ENCODE results near the gene B4GALT7.
"Not testable (repeated sequence)": the region's sequence is repeated elsewhere in the genome, so short reads cannot be mapped to it uniquely, and the experiment has no call there.

B4GALT7 gene

DNA sequence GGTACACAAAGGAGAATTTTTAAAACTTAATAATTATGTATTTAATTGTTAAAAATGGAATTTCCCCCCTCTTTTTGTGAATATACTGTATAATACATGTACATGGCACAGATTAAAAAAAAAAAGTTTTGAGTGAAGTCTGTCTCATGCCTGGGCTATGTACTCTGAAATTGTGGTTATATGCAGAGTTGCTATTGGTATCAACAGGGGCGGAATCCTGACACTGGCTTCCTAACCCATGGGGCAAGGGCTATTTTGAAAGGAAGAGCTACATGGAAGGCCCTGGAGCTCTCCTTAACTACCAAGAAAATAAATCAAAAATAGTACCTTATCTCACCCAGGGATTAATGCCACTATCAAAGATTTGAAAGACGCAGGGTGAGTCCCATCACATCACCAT lies 44.7 kb upstream of the B4GALT7 start:
- Histone ChIP-seq H3K4me3 (peak overlapping the region; percentile 98 to 100), H3K27me3 (no peaks in the 10 kb centered on the region), H3K4me1 (peaks cover 0 to 33% (median 18%) of the 10 kb centered on the region in 4 donors), H3K9me3 (no peaks in the 10 kb centered on the region), H3K36me3 (peaks cover 0 to 6% (median 0%) of the 10 kb centered on the region in 3 donors), H3K27ac (peak overlapping the region in 1 of 2 donors; percentile 60)
- TF ChIP-seq, protein P1, sequence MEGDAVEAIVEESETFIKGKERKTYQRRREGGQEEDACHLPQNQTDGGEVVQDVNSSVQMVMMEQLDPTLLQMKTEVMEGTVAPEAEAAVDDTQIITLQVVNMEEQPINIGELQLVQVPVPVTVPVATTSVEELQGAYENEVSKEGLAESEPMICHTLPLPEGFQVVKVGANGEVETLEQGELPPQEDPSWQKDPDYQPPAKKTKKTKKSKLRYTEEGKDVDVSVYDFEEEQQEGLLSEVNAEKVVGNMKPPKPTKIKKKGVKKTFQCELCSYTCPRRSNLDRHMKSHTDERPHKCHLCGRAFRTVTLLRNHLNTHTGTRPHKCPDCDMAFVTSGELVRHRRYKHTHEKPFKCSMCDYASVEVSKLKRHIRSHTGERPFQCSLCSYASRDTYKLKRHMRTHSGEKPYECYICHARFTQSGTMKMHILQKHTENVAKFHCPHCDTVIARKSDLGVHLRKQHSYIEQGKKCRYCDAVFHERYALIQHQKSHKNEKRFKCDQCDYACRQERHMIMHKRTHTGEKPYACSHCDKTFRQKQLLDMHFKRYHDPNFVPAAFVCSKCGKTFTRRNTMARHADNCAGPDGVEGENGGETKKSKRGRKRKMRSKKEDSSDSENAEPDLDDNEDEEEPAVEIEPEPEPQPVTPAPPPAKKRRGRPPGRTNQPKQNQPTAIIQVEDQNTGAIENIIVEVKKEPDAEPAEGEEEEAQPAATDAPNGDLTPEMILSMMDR (IDR thresholded peaks at IDR 0.05), result no peak
- DNase-seq, result no peak
- intact Hi-C loops (cut with DNase I; ENCODE audit: low total_unique reads), result loop anchor here (5.0 kb wide), 1 partner anchor 47 kb away; the partner anchor contains the start of gene B4GALT7

DNA sequence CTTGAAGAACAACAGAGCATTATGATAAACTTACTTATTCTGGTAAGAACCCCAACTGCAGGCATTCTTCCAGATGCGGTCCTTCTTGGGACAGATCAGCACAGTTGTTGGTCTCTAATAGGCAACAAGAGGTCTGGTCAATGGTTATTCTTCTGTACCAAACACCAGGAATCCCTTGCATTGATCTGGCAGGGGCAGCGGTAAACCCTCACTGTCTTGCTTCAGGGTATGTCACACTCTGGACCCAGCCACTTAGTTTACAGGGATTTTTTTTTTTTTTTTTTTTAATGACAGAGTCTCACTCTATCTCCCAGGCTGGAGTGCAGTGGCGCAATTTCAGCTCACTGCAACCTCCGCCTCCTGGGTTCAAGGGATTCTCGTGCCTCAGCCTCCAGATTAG lies 44.3 kb upstream of the B4GALT7 start:
- Histone ChIP-seq H3K9me3 (no peaks in the 10 kb centered on the region), H3K36me3 (peaks cover 0 to 4% (median 0%) of the 10 kb centered on the region in 3 donors), H3K4me3 (no peak overlapping the region), H3K4me1 (peaks cover 0 to 28% (median 16%) of the 10 kb centered on the region in 4 donors), H3K27ac (no peak overlapping the region), H3K27me3 (no peaks in the 10 kb centered on the region)
- DNase-seq, result no peak
- TF ChIP-seq, protein P1 (IDR thresholded peaks at IDR 0.05), result no peak
- intact Hi-C loops (cut with DNase I; ENCODE audit: low total_unique reads), result loop anchor here (5.0 kb wide), 1 partner anchor 47 kb away; the partner anchor contains the start of gene B4GALT7

- Histone ChIP-seq H3K9me3 (no peaks in the 10 kb centered on the region), H3K4me3 (no peak overlapping the region), H3K36me3 (no peaks in the 10 kb centered on the region), H3K4me1 (peaks cover 0 to 19% (median 16%) of the 10 kb centered on the region in 4 donors), H3K27ac (no peak overlapping the region), H3K27me3 (no peaks in the 10 kb centered on the region)
- DNase-seq, result no peak
- TF ChIP-seq, protein P1 (IDR thresholded peaks at IDR 0.05), result no peak
- intact Hi-C loops (cut with DNase I; ENCODE audit: low total_unique reads), result loop anchor here (5.0 kb wide), 1 partner anchor 45 kb away; the partner anchor contains the start of gene B4GALT7
Measured at GRCh38 chr5:177557041-177557647, 42.8 kb upstream of the B4GALT7 start.

DNA sequence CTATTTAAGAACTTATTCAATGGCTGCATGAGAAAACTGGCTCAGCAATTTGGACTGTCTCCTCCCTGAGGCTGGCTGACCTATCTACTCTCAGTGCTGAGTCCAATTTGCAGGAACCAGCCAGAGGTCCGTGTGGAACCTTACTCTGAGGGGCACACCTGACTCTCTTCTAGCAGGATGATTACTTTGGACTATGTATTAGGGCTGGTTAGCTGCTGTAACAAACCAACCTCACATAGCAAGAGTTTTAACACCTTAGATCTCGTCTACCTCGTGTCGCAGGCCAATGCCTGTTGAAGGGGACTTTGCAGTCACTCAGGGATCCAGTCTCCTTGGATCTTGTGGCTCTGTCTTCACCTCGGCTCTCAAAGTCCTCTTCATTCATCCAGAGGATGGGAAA lies 42.1 kb upstream of the B4GALT7 start:
- intact Hi-C loops (cut with DNase I; ENCODE audit: low total_unique reads), result loop anchor here (5.0 kb wide), 1 partner anchor 45 kb away; the partner anchor contains the start of gene B4GALT7
- Histone ChIP-seq H3K9me3 (no peaks in the 10 kb centered on the region), H3K27ac (no peak overlapping the region), H3K36me3 (no peaks in the 10 kb centered on the region), H3K4me1 (peaks cover 0 to 12% (median 10%) of the 10 kb centered on the region in 4 donors), H3K27me3 (no peaks in the 10 kb centered on the region), H3K4me3 (no peak overlapping the region)
- TF ChIP-seq, protein P1 (IDR thresholded peaks at IDR 0.05), result no peak
- DNase-seq, result no peak

DNA sequence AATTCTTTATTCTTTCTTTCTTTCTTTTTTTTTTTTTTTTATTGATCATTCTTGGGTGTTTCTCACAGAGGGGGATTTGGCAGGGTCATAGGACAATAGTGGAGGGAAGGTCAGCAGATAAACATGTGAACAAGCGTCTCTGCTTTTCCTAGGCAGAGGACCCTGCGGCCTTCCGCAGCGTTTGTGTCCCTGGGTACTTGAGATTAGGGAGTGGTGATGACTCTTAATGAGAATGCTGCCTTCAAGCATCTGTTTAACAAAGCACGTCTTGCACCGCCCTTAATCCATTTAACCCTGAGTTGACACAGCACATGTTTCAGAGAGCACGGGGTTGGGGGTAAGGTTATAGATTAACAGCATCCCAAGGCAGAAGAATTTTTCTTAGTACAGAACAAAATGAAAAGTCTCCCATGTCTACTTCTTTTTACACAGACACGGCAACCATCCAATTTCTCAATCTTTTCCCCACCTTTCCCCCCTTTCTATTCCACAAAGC lies 40.4 kb upstream of the B4GALT7 start:
- not testable (repeated sequence) for H3K27ac ChIP-seq, H3K27me3 ChIP-seq, H3K4me1 ChIP-seq, H3K36me3 ChIP-seq, H3K4me3 ChIP-seq, H3K9me3 ChIP-seq, DNase-seq
- intact Hi-C loops (cut with DNase I; ENCODE audit: low total_unique reads), result loop anchor here (5.0 kb wide), 1 partner anchor 43 kb away; the partner anchor contains the start of gene B4GALT7

- Histone ChIP-seq H3K4me3 (no peak overlapping the region), H3K27ac (no peak overlapping the region), H3K4me1 (peaks cover 0 to 4% (median 0%) of the 10 kb centered on the region in 4 donors), H3K27me3 (peaks cover 0 to 6% of the 10 kb centered on the region in 2 donors), H3K9me3 (no peaks in the 10 kb centered on the region), H3K36me3 (no peaks in the 10 kb centered on the region)
- intact Hi-C loops (cut with DNase I; ENCODE audit: low total_unique reads), result no loop called here
- no peak for DNase-seq
- TF ChIP-seq, protein P1 (IDR thresholded peaks at IDR 0.05), result no peak
Measured at GRCh38 chr5:177565046-177565445, 34.9 kb upstream of the B4GALT7 start.

All from tibial artery (tissue), 4 donors.